GM21515 (cell line): Measurements from ENCODE around the gene EPSTI1.

Experiments
- ATAC-seq: cut with Tn5 transposase; IDR thresholded peaks from one replicate; pipeline ENCODE4 v1.9.1; 2021; ENCODE audit not compliant: unreplicated experiment

EPSTI1 gene

GRCh38 chr13:42859760-42860159 lies 132.3 kb downstream of the EPSTI1 start:
- no peak for ATAC-seq

DNA sequence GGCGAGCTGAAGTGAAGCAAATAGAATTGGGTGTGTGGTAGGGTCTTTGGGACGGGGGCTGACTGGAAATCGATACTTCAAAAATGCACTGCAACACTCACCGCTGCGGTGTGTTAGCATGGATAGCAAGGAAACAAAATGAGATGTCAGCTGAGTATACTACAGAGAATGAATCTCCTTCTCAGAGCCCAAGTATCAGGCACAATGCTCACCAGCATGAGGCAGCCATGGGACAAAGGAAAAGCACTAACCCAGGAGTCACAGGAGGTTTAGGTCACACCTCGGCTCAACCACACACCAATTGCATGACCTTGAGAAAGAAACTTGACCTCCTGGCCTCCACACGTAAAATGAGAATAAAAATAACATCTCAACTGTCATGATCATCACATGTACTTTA lies 136.6 kb downstream of the EPSTI1 start:
- no peak for ATAC-seq

GRCh38 chr13:42852136-42852535 lies 139.9 kb downstream of the EPSTI1 start:
- no peak for ATAC-seq

GRCh38 chr13:42849200-42849599 lies 142.8 kb downstream of the EPSTI1 start:
- no peak for ATAC-seq

DNA sequence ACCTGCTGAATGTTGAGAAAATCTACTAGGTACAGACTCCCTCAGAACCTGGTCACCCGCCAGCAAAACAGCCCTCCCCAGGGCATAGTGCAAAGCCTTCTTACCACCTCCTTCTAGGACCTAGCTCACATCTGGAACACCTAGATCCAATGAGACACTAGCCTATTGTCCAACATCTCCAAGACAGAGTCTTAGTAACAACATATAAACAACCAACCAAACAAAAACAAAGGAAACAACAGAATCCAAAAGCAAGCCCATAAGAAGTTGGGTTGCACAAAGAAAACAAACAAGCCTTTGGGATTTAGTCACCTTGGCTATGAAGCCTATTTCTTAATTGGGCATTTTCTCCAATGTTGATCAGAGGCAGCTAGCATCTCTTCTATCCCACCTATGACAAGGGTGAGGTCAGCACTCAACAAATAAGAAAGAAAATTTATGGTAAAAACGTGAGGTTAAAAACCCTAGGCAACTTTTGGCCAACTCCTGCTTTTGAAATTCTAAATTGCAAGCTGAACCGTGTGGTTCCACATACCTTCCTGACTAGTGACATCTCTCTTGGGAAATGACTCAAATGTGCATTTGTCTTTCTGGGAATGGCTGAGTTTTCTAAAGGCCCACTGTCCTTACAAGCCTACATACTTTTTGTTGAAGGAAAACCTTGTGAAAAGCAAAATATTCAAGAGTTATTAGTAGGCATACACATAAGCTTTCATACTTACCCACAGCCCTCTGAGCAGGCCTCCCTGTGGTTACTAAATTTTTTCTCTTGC lies 144.0 kb downstream of the EPSTI1 start:
- no peak for ATAC-seq

- ATAC-seq = no peak
Measured at GRCh38 chr13:42836930-42837690, 154.9 kb downstream of the EPSTI1 start.
